Measurements from ENCODE around the gene LMCD1. TPM values are rescaled to one million over a fixed set of nuclear protein-coding genes. Genes with fewer than 3 reads are reported as not detected.

The LMCD1 gene
- total RNA-seq, 1 donor from 2014 or later: 21.9 TPM

DNA sequence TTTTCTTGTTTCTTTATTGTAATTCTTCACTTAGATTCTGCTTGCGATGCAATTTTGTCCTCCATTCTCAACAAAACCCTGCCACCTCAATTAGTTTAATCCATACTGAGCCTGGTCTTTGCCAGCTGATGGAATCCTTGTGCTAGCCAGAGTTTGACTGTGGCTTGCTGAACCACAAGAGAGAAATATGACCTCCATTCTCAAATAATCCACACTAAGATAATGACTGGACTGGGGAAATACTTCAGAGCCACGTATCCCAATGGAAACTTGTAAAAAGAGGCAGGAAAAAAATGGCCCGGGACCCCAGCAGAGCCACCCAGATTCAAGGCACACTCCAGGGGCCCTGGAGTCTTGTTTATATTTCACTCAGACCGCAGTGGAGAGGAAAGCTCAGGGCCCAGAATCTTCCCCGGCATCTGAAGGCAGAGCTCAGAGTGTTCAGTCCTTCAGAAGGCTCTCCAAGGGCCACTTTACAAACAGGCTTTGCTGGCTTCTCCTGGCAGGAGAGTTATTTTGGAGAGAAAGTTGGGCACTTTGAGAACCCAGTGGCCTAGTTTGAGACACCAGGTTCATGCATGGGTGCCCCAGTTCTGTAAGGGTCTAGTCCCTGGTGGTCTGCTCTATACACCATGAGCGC is 80.3 kb downstream of the LMCD1 start:
- peak; percentile 79 for DNase-seq (ENCODE audit: low read depth)

DNA sequence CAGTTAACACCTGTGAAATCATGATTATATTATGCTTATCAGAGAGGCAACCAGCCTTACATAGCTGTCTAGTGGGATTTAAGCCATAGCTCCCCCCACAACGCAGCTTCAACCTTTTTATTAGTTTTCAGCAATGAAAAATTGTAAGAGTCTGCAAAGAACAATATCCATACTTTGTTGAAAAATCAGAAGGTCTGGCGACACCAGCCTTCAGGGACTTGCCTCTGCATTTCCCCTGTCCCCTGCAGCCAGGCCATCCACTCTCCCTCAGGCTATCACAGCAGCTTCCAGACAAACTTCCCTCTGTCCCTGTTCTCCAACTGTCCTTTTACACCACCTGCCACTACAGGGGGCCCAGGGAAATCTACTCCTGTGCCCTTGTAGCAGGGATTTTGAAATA is 83.0 kb downstream of the LMCD1 start:
- DNase-seq (ENCODE audit: low read depth): no peak

DNA sequence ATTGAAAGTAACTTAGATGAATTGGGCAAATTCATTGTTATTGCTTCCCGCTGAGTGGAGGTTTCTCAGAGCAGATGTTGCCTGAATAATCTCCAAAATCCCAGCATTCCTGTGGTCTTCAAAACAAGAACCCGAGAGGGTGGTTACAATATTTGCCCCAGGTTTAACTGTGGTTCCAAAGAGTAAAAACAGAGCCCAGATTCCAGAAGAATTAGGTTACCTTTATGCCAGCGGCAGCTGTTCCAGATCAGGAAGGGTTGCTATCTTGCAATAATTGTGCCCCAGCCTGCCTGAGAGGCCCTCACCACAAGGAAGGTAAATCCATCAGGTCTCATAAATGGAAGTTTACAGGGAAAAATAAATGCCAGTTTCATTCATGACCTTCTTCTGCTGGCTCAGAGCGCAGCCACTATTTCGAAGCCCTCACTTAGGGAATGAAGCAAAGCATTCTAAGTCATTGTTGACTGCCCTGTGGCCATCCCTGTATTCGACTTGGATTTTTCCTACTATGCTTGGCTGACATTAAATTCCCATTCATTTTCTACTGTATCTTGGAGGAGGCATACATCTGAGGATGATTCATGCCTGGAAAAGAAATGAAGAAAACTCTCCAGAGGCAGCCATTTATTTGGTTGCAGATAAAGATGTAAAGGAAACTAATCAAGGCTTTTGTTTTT is 88.4 kb downstream of the LMCD1 start:
- peak; percentile 84 for DNase-seq (ENCODE audit: low read depth)

DNA sequence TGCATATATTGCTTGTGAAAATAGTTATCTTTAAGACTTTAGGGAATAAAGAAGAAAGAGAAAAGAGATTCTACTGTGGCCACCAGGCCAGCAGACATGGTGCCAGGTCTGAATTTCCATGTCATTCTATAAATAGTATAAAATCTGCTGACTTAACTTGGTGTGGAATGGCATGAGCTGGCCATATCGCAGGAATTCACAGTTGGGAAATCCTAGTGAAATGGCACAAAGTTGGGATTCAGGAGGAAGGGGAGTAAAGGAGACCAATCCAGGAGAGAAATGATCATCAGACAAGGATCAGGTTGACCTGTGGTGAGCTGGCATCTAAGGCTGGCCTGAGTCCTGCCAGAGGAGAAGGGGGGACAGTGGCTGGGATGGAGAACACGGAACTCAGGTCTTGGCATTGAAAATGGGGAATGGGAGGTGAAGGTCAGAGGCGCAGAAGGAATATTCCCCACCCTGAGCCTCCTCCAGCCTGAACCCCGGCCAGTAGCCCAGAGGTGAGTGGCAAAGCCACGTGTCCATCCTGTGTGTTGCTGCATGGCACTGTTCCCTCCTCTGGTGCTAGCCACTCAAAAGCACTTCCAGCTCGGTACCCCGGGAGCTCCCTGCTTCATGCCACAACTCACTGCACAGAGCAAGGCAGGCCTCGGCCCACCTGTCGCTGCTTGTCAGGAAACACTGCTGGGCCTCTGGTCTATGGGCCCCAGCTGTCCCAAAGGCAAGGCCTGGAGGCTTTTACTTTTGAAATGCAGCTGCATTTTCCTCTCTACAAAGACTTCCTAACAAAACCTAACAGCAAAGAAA is 91.6 kb downstream of the LMCD1 start:
- peak; percentile 99 for DNase-seq (ENCODE audit: low read depth)

DNA sequence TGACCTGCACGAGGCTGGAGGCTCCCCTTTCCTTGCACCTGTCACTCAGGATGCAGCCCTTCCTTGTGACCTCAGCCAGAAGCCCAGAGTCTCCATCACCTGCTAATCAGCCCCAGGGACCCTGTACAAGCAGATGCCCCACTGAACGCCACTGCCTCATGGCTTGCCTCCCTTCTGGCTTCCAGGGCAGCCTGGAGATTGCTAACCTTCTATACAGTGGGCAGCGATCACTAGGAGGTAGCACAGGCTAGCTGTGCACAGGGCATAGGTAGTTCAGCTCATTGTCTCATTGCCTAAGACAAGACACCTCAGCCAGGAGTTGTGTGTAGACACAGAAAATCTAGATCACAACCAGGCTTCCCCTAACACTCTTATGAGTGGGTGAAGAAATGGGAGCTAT is 93.6 kb downstream of the LMCD1 start:
- peak; percentile 41 for DNase-seq (ENCODE audit: low read depth)

DNA sequence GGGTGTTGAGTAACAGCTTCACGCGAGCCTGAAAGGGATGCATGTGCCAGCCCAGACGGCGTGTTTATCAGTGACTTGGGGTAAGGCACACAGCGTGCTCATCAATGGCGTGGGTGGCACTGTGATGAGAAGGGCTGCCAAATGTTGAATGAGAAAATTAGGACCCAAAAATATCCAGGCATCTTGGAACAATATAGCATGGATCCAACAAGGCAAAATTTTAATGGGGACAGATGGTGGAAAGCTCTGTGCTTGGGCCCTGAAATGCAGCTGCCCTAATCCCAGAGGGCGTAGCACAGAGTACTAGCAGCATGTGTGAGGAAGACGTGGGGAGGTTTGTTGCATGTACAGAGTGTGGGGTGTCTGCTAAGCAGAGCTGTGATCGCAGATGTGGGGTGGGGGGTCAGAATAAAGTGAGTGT is 94.1 kb downstream of the LMCD1 start:
- DNase-seq (ENCODE audit: low read depth): no peak

DNA sequence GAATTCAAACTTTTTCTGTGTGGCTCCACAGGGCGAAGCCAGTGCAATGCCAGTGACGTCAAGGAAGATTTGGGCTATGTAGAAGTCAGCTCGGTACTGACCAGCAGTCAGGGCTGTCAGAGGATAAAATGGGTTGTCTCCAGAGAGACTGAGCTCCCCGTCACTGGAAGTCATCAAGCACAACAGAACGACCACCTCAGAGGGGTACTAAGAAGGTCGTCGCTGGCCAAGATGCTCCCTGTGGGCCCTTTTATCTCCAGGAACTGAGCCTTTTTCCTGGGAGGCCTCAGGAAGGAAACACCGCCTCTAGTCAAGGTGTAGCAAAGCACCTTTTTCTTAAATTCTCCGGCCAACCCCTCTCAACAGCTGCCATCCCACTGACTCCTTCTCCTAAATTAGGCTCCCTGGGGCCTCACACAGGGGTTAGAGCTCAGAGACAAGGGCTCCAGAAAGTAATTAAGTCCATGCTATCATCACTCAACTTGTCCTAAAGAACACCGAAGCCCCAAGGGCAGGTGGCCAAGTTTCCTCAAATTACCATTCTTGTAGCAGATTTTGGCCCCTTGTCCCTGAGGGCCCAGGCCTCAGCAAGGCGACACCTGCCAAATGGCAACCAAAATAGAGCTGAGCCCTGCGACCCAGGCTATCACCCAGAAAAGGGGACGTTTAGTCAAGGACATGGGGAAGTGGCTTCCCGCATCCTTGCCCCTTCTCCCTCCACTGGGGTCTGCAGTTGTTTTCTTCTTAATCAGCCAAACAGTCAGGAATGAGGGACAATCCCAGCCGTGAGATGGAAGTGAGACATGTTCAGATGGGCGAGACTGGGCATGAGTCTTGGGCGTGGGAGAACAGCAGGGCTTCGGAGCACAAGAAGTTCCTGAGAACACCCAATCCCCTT is 94.9 kb downstream of the LMCD1 start:
- DNase-seq (ENCODE audit: low read depth): peak; percentile 57

DNA sequence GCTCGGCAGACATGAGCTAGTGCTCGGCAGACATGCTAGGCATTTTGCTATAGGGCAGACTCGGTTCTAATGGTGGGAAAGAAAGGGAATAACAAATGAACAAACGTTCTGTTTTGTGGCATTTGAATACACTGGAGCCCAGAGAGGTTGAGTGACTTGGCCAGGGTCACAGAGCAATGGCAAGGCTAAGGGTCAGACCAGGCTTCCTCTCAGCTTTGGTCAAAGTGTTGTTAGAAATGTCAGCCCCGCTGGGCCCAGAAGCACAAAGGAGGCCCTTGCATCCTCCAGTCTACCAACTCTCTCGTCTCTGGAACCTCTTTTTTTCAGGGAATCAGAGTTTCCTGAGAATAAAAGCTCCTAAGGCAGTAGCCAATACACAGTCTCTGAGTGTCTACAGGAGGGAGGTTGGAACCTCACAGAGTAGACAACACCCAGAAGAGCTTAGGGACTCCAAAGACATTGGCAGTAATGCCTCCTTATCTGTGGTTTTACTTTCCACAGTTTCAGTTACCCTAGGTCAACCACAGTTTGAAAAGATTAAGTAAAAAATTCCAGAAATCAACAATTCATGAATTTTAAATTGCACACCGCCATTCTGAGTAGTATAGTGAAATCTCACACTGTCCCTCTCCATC is 95.7 kb downstream of the LMCD1 start:
- no peak for DNase-seq (ENCODE audit: low read depth)

DNA sequence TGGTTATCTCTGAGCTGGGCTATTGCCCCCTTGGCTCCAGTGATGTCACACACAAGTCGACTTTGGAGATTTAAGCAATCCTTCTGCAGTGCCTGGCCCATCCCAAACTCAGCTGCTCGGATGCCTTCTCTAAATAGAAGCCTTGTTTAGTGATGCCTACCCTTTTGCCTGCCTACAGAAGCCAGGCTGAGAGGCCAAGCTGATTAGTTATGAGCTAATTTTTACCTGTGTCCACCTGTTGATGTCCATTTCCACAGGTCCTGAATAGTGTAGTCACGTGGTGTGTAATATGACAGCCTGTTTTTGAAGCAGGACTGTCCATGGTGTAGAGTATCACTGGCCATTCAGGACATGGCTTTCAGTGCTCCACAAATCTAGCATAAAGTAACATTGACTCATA is 97.5 kb downstream of the LMCD1 start:
- peak; percentile 94 for DNase-seq (ENCODE audit: low read depth)

DNA sequence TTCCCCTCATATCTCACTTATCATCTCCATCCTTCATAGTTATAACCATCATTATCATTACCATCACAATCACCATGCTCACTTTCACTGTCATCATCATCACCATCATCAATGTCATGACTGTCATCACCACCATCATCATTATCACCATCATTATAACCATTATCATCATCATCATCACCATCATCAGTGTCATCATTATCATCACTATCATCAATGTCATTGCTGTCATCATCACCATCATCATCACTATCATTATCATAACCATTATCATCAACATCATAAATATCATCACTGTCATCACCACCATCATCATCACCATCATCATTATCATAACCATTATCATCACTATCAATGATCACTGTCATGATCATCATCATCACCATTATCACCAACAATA is 98.8 kb downstream of the LMCD1 start:
- no peak for DNase-seq (ENCODE audit: low read depth)

DNA sequence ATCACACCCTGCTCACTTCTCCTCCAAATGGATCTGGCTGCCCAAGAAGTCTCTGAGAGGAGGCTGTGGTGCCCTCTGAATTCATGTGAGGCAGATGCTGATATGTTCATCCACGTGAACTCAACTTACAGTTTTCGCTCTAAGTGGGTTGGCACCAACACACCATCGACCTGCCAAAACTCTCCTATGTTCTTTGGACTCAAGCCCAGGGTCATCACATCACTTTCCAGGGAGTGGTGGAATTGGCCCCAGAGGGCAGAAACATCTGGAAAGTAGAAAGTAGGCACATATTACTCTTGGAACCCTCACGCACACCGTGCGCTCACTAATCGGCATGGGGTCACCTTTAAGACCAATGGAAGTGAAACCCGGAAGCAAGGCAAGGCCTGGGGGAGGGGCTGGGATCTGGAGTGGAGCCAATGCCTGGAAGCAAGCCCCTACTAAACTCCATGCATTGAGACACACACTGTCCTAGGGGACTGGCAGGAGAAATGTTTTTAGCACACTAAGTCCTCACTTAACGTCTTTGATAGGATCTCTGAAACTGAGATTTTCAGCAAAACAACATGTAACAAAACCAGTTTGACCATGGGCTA is 101.6 kb downstream of the LMCD1 start:
- DNase-seq (ENCODE audit: low read depth): no peak

DNA sequence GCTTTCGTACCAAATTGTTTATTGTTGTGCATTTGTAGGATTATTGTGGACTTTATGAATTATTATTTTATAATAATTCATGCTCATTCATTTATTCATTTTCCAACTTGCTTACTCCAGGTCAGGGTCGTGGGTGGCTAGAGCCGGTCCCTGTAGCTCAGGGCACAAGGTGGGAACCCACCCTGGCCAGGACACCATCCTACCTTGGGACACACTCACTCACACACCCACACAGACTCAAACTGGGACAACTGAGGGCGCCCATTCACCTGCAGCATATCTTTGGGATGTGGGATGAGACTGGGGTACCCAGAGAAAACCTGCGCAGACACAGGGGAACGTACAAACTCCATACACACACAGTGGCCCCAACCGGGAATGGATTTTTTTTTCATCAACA is 102.4 kb downstream of the LMCD1 start:
- no peak for DNase-seq (ENCODE audit: low read depth)

DNA sequence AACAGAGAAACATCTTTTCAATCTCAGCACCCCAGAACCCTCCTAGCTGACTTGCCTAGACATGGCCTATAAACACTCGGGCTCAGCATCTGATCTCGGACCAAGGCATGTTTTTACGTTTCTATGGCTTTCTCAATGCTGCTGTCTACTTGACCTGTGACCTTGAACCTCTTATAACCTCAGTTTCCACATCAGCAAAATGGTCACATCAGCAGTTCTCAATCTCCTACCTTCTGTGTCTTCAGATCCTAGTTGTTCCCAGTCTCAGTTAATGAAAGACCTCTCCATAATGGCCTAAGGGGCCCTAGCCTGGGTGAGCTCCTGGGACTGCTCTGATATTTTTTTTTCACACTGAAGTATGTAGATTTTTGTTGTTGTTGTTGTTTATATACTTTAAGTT is 103.4 kb downstream of the LMCD1 start:
- DNase-seq (ENCODE audit: low read depth): no peak

DNA sequence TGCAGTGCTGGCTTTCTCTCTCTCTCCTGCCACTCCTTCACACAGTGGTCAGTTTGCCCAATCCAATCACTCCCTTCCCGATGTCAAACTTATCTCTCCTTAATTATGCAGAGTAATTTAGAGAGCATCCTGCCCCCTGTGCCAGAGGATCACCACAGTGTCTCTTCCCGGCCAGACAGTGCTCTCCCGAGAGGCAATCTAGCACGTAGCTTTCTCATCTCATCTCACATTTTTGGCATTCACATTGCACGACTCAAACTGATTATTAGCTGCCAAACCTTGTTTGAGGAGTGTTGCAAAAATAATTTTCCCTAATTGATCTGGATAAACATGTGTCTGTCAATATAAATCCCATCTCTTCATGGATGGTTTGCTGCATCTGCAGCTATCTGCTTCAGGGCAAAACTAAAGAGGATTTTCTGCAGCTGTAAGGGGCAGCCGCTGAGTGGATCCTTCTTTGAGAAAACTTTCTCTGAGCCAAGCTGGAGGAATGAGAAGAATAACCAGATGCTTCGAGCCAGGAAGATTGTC is 105.1 kb downstream of the LMCD1 start:
- no peak for DNase-seq (ENCODE audit: low read depth)

DNA sequence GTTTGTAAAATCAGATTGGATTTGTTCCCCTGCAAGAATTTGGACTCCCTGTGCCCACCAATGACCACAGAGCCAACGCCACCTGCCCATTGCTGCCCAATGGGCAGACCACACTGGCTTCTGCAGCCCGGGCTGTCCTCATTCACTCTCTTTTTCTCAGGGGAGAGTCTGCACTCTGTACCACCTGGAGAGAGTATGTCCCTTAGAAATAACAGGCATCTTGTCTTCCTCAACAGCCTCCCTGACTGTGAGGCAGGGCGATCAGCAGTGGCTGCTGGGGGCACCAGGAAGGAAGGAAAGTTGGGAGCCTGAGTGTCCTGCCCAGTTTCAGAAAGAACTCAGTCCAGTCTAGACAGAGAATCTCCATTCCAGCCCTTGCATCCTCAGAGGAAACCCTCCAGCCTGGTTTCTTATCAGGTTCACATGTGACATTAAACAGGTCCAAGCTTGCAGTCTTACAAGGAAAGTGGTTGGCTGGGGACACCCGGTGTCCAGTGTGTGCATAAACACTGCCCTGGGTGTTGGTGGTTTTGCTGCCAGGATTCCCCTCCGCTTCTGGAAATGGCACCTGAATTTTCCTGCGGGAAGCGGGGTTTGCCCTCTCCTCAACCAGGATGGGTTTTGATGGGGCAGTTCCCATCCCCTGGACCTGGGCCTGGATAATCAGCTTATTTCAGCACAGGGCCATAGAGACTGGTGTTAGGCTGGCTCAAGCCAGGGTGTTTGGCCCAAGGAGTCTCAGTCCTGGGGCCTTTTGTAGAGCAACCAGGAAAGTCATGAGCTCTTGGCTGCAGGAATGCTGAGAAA is 105.8 kb downstream of the LMCD1 start:
- peak; percentile 83 for DNase-seq (ENCODE audit: low read depth)

DNA sequence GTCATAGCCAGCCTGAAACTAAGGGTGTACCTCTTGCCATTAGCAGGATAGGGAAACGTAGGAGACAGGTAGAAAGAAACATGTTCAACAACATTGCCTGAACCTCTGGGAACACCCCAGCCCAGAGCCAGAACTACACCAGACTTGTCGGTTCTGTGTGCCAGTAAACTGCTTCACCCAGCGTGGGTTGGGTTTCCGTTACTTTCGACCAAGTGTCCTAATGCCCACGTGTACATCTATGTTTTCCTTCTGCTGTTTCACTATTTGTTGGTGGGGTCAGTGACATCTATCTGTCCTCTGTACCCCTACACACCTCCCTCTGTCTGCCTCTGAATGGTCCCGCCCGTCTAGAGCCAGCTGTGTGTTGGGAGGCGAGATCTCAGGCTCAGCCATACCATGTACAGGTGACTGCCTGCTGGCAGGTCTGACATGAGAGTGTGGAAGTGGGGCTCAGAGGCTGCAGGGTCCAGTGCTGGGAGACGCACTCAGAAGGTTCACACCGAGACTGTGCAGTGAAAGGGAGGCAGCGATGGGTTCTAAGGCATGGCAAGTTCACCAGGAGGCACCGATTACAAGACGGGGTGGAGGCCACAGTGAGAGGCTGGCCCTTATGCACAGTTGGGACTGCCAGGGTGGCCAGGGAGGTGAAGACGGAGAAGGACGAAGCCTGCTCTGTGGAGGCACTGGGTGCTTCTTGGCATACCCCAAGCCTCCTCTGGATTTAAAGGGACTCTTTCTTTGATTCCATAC is 106.6 kb downstream of the LMCD1 start:
- no peak for DNase-seq (ENCODE audit: low read depth)

DNA sequence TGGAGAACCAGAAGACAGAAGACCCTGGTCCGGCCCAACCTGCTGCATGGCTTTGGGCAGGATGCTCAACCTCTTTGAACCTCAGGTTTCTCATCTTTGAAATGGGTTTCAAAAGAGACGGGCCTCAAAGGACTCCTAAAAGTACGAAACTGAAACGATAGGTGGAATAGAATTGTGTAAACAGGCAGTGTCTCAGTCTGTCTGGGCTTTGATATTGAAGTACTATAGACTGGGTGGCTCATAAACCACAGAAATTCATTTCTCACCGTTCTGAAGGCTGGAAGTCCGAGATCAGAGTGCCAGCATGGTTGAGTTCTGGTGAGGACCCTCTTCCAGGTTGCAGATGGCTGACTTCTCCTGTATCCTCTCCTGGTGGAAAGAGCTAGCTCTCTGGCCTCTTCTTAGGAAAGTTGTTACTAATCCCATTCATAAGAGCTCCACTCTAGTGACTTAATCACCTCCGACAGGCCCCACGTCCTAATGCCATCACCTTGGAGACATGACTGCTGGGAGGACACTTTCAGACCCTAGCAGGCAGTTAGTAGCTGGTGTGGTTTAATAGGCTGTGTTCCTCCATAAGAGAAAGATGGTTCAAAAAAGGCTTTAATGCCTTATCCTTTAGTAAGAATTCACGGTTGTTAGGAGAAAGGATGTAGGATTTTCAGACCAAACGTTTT is 107.3 kb downstream of the LMCD1 start:
- DNase-seq (ENCODE audit: low read depth): no peak

DNA sequence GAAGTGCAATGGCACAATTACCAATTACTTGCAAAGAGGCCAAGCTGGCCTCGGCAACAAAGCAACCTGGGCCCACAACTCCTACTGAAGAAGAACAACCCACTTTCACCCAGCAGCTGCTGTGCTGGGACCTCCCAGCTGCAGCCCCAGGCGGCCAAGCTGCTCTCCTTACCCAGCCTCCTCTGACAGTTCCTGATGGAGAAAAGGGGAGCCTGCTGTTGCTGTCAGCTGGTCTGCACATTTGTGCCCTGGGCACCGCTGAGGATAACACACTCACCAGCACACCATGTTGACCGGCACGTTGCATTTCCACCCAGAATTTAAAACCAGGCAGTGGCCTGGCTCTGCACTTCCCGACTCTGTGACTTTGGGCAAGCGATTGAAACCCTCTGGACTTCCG is 109.3 kb downstream of the LMCD1 start:
- DNase-seq (ENCODE audit: low read depth): no peak

Data from myocyte (in vitro differentiated cells).